H1 (cell line): ENCODE results near the gene FAM241B. TPM values are rescaled to one million over a fixed set of nuclear protein-coding genes. Genes with fewer than 3 reads are reported as not detected.

ENCODE experiments used
- CTCF ChIA-PET: fragments of 300-600 bp; sonication (Branson Sonifier 250); formaldehyde crosslinking; loops from one replicate; lab custom pipeline; 2021; ENCODE audit not compliant: partially characterized antibody; lab: Charles Lee
- POLR2A ChIA-PET: fragments of 300-600 bp; sonication (Branson Sonifier 250); formaldehyde crosslinking; loops from one replicate; lab custom pipeline; 2021; ENCODE audit warnings: inconsistent platforms; ENCODE audit not compliant: partially characterized antibody; lab: Charles Lee
- DNase-seq, 2 experiments: peaks; one replicate each; pipeline versions ENCODE4 v3.0.0 to v3.0.0-alpha.2; 2010 to 2022; ENCODE audit warnings: low spot score in 2 of 2, low read depth in 1 of 2, mixed read lengths in 1 of 2
- FAIRE-seq: peaks from 2 replicates; lab custom pipeline; 2011; peaks lifted over from hg19 to GRCh38; lab: Jason Lieb, UNC
- H2AFZ ChIP-seq: 2 replicates; pipeline ENCODE4 v1.8.1; 2012; ENCODE audit warnings: low read length, inconsistent platforms
- H2AK5ac ChIP-seq: 2 replicates; pipeline ENCODE4 v1.6.1; 2013; ENCODE audit warnings: low read depth, low read length
- H2BK120ac ChIP-seq: replicated peaks from 2 replicates; pipeline ENCODE3; 2013; ENCODE audit warnings: low read depth, low read length, inconsistent platforms
- H2BK12ac ChIP-seq: 2 replicates; pipeline ENCODE4 v1.6.1; 2013; ENCODE audit warnings: low read depth, low read length
- H2BK15ac ChIP-seq: 2 replicates; pipeline ENCODE4 v1.6.1; 2013; ENCODE audit warnings: low read length
- H2BK20ac ChIP-seq: 2 replicates; pipeline ENCODE4 v1.6.1; 2013; ENCODE audit warnings: low read length
- H2BK5ac ChIP-seq: 2 replicates; pipeline ENCODE4 v1.6.1; 2013; ENCODE audit warnings: low read depth, low read length
- H3K14ac ChIP-seq: 2 replicates; pipeline ENCODE4 v1.6.1; 2013; ENCODE audit warnings: inconsistent platforms; ENCODE audit not compliant: insufficient read length
- H3K18ac ChIP-seq: 2 replicates; pipeline ENCODE4 v1.6.1; 2013; ENCODE audit warnings: low read length; ENCODE audit errors: extremely low read depth
- H3K23ac ChIP-seq: 2 replicates; pipeline ENCODE4 v1.6.1; 2013; ENCODE audit warnings: inconsistent platforms; ENCODE audit not compliant: insufficient read length
- H3K23me2 ChIP-seq: 2 replicates; pipeline ENCODE4 v1.6.1; 2013; ENCODE audit warnings: low read depth, low read length
- H3K27ac ChIP-seq: 2 replicates; pipeline ENCODE4 v1.6.1; 2011; ENCODE audit warnings: low read depth, low read length, inconsistent platforms
- H3K27me3 ChIP-seq, 4 experiments: replicated peaks in 1 of 4; 1 replicate in 1 of 4; 2 replicates in 3 of 4; pipeline versions ENCODE4 v1.6.1 to v1.8.1; 2011 to 2013; ENCODE audit warnings: low read length in 3 of 4, mild to moderate bottlenecking in 3 of 4, inconsistent platforms in 2 of 4, mixed read lengths in 2 of 4, moderate library complexity in 1 of 4; ENCODE audit not compliant: control insufficient read depth in 3 of 4, insufficient read depth in 3 of 4; ENCODE audit errors: extremely low read depth in 1 of 4
- H3K36me3 ChIP-seq, 4 experiments: 2 replicates each; pipeline versions ENCODE4 v1.6.1 to v1.8.1; 2011 to 2013; ENCODE audit warnings: mild to moderate bottlenecking in 4 of 4, low read length in 3 of 4, moderate library complexity in 2 of 4, control low read depth in 1 of 4, inconsistent platforms in 1 of 4; ENCODE audit not compliant: insufficient read depth in 4 of 4, control insufficient read depth in 2 of 4
- H3K4ac ChIP-seq: replicated peaks from 2 replicates; pipeline ENCODE3; 2013; ENCODE audit warnings: low read length, low read depth, mixed read lengths, inconsistent platforms; ENCODE audit not compliant: insufficient read length
- H3K4me1 ChIP-seq, 4 experiments: replicated peaks in 1 of 4; 1 replicate in 1 of 4; 2 replicates in 3 of 4; pipeline versions ENCODE4 v1.6.1 to v1.8.1; 2011 to 2013; ENCODE audit warnings: low read length in 3 of 4, inconsistent platforms in 2 of 4, mixed read lengths in 1 of 4; ENCODE audit not compliant: insufficient read depth in 4 of 4, control insufficient read depth in 3 of 4
- H3K4me2 ChIP-seq, 2 experiments: 2 replicates each; pipeline versions ENCODE4 v1.6.1 to v1.8.1; 2011 to 2013; ENCODE audit warnings: low read depth in 2 of 2, low read length in 2 of 2, control low read depth in 1 of 2, inconsistent platforms in 1 of 2, mild to moderate bottlenecking in 1 of 2; ENCODE audit not compliant: insufficient read depth in 1 of 2
- H3K4me3 ChIP-seq, 4 experiments: fragments of 200-600, 300-600 bp in 1 of 4; sonication (generic), shearing (Covaris generic), sonication (Bioruptor Twin) in 1 of 4; 2 replicates each; pipeline versions ENCODE4 v1.5.1 to v1.8.1; 2011 to 2016; ENCODE audit warnings: low read length in 4 of 4, low read depth in 3 of 4, control low read depth in 2 of 4, inconsistent platforms in 2 of 4, mild to moderate bottlenecking in 2 of 4, mixed read lengths in 1 of 4, moderate library complexity in 1 of 4; ENCODE audit not compliant: insufficient read depth in 2 of 4; ENCODE audit errors: extremely low read depth in 1 of 4
- H3K56ac ChIP-seq: replicated peaks from 2 replicates; pipeline ENCODE3; 2013; ENCODE audit warnings: low read depth, mild to moderate bottlenecking, mixed read lengths, low read length, inconsistent platforms; ENCODE audit not compliant: insufficient read length
- H3K79me1 ChIP-seq: 2 replicates; pipeline ENCODE4 v1.6.1; 2013; ENCODE audit warnings: low read depth, low read length, control low read depth
- H3K79me2 ChIP-seq, 2 experiments: 2 replicates each; pipeline versions ENCODE4 v1.6.1 to v1.8.1; 2012 to 2013; ENCODE audit warnings: low read length in 2 of 2, mild to moderate bottlenecking in 2 of 2, inconsistent platforms in 1 of 2; ENCODE audit not compliant: insufficient read depth in 2 of 2, control insufficient read depth in 1 of 2
- H3K9ac ChIP-seq, 4 experiments: replicated peaks in 1 of 4; 1 replicate in 1 of 4; 2 replicates in 3 of 4; pipeline versions ENCODE4 v1.6.1 to v1.8.1; 2011 to 2013; ENCODE audit warnings: low read depth in 3 of 4, low read length in 3 of 4, control low read depth in 2 of 4, mild to moderate bottlenecking in 2 of 4, moderate library complexity in 2 of 4, inconsistent platforms in 1 of 4; ENCODE audit errors: extremely low read depth in 1 of 4
- H3K9me3 ChIP-seq, 2 experiments: 2 replicates each; pipeline versions ENCODE4 v1.6.1 to v1.8.1; 2012 to 2013; ENCODE audit warnings: mild to moderate bottlenecking in 2 of 2, moderate library complexity in 2 of 2, control low read depth in 1 of 2, inconsistent platforms in 1 of 2, low read depth in 1 of 2, low read length in 1 of 2, mixed read lengths in 1 of 2; ENCODE audit not compliant: insufficient read depth in 2 of 2
- H4K20me1 ChIP-seq, 2 experiments: replicated peaks in 1 of 2; 2 replicates each; pipeline versions ENCODE3 to v1.8.1; 2011 to 2013; ENCODE audit warnings: inconsistent platforms in 2 of 2, low read length in 2 of 2, mild to moderate bottlenecking in 1 of 2; ENCODE audit not compliant: insufficient read depth in 2 of 2, control insufficient read depth in 1 of 2
- H4K5ac ChIP-seq: 2 replicates; pipeline ENCODE4 v1.6.1; 2013; ENCODE audit warnings: low read length, low read depth, mixed read lengths, inconsistent platforms; ENCODE audit not compliant: insufficient read length
- H4K8ac ChIP-seq: 2 replicates; pipeline ENCODE4 v1.8.0; 2013; ENCODE audit warnings: mild to moderate bottlenecking, moderate library complexity, low read length, inconsistent platforms; ENCODE audit not compliant: insufficient read depth; ENCODE audit errors: extremely low read depth
- H4K91ac ChIP-seq: replicated peaks from 2 replicates; pipeline ENCODE3; 2013; ENCODE audit warnings: low read length, mixed read lengths, inconsistent platforms; ENCODE audit not compliant: insufficient read length
- CEBPB ChIP-seq: IDR thresholded peaks from 2 replicates; pipeline ENCODE4 v1.6.1; 2012; ENCODE audit warnings: low read depth, low read length
- POLR2A ChIP-seq, 2 experiments: IDR thresholded peaks; 1 replicate in 1 of 2; 2 replicates in 1 of 2; pipeline ENCODE4 v1.6.1; 2011; ENCODE audit warnings: low read depth in 2 of 2, low read length in 2 of 2, mild to moderate bottlenecking in 2 of 2; ENCODE audit errors: control extremely low read depth in 1 of 2
- TAF1 ChIP-seq: IDR thresholded peaks from 2 replicates; pipeline ENCODE4 v1.6.1; 2011; ENCODE audit warnings: mild to moderate bottlenecking, low read depth, low read length
- TAF7 ChIP-seq: optimal IDR thresholded peaks from 2 replicates; pipeline ENCODE3; 2011; ENCODE audit warnings: low read depth, mild to moderate bottlenecking, inconsistent platforms, low read length, moderate library complexity, borderline replicate concordance
- WGBS, 2 experiments: shearing (Covaris generic) in 1 of 2; methylation state at CpG; one replicate each; pipeline versions ENCODE4 v1.1.6 to v1.1.7; 2013 to 2015; ENCODE audit warnings: low lambda C conversion rate in 2 of 2, mixed read lengths in 2 of 2, inconsistent platforms in 1 of 2, low coverage in 1 of 2, missing lambda C conversion rate in 1 of 2; ENCODE audit not compliant: insufficient replicate concordance in 2 of 2, insufficient coverage in 1 of 2, insufficient read length in 1 of 2; ENCODE audit errors: extremely low coverage in 1 of 2, missing lambda C conversion rate in 1 of 2; 5-methylcytosine and 5-hydroxymethylcytosine counted together
- long read RNA-seq, 2 experiments: library from RNA in 1 of 2; library from capped mRNA in 1 of 2; stranded (forward); transcript quantifications; one replicate each; pipeline ENCODE4 v2.0.0, GENCODE V29; 2021; ENCODE audit warnings: inconsistent platforms in 1 of 2
- polyA minus RNA-seq, 3 experiments: library from RNA; depleted of rRNA, polyadenylated mRNA; stranded (reverse); fragments of >200 nt; gene quantifications; 1 replicate in 2 of 3; 2 replicates in 1 of 3; pipeline ENCODE4 v1.2.3, GENCODE V29; 2011
- polyA plus RNA-seq, 7 experiments: library from polyadenylated mRNA; depleted of rRNA in 3 of 7; stranded (reverse) in 5 of 7; unstranded in 2 of 7; fragments of >200 nt in 5 of 7; fragments of 200-250 nt in 2 of 7; gene quantifications; 1 replicate in 5 of 7; 2 replicates in 1 of 7; 4 replicates in 1 of 7; pipeline versions ENCODE4 v1.2.1 to v1.2.3, GENCODE V29; 2011 to 2013; ENCODE audit warnings: missing spikeins in 2 of 7, mixed read lengths in 2 of 7
- total RNA-seq: library from RNA; stranded (reverse); fragmentation: NEBNext Ultra II Directional; extraction: Animal tissue kit (Norgen Biotek cat#: 25700); gene quantifications from 2 replicates; pipeline ENCODE4 v1.2.1, GENCODE V29; 2021

The FAM241B gene, protein sequence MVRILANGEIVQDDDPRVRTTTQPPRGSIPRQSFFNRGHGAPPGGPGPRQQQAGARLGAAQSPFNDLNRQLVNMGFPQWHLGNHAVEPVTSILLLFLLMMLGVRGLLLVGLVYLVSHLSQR
- total RNA-seq (18.6 and 19.3 TPM in 2 replicates), polyA plus RNA-seq (2011; rRNA removed) (29.2 and 30.1 TPM in 2 replicates), polyA minus RNA-seq (2011; rRNA and poly(A)+ RNA removed) (9.3 and 11.0 TPM in 2 replicates)
- 33.7 TPM for polyA plus RNA-seq (2011; cell fraction: cytosol; rRNA removed)
- polyA plus RNA-seq (2011; cell fraction: nucleus; rRNA removed), result 23.0 TPM
- 24.7 to 33.7 TPM (median 28.7 TPM) in 4 replicates for polyA plus RNA-seq (2012, experiment 1 of 2)
- polyA plus RNA-seq (2012, experiment 2 of 2), result 21.4 TPM
- polyA plus RNA-seq (2013, experiment 1 of 2), result 18.9 TPM
- polyA plus RNA-seq (2013, experiment 2 of 2), result 20.3 TPM
- 8.7 TPM for polyA minus RNA-seq (2011; cell fraction: cytosol; rRNA and poly(A)+ RNA removed)
- 14.9 TPM for polyA minus RNA-seq (2011; cell fraction: nucleus; rRNA and poly(A)+ RNA removed)
- long read RNA-seq, experiment 1, transcript FAM241B-201 (4 exons, 1,065 nt), result major isoform, 5 of 9 reads
- long read RNA-seq, experiment 1, partial matches to known transcripts, result 2 of 9 reads
- long read RNA-seq, experiment 1, other reads (novel, unspliced or antisense), result 2 of 9 reads
- long read RNA-seq, experiment 2, transcript FAM241B-201 (4 exons, 1,065 nt), result major isoform, 33 of 43 reads
- long read RNA-seq, experiment 2, partial matches to known transcripts, result 2 of 43 reads
- long read RNA-seq, experiment 2, other reads (novel, unspliced or antisense), result 8 of 43 reads

DNA sequence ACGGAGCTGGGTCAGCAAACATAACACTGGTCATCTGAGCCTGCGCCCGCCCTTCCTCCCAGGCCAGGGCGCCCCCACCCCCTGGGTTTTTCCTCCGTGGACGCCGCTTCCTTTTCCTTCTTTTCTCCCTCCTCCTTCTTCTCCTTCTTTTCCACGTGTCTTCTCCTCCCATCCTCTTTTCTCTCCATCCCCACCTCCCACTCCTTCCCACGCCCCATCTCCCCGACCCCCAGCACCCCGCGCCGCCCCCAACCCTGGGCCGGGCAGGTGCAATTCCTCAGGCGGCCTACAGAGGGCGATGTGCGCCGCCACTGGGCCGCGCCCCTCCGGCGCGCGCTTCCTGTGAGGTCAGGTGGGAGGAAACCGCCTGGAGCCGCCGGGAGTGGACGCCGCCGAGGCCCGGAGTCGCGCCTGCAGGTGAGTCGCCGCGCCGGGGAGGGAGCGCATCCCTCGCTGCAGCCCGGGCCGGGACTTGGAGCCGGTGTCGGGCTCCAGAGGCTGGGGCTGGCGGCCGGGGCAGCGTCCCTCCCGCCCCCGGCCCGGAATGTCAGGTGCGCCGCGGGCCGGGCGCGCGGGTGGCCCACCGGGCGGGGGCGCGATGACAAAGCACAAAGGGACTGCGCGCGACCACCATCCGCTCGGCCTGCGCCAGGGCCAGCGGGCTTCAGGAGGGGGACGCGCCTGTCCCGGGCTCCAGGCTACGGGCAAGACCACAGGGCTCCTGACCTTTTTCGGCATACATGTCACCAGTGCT is at the start of gene FAM241B:
FAM241B (plus strand) TSS at position 351 of the 754 bp plus-strand sequence. CDS start 1,497 bp downstream, outside the sequence.
- H3K4me2 ChIP-seq, result peak within 1 kb of the TSS; percentile 72 to 96
- peak within 1 kb of the TSS; percentile 57 for H3K4ac ChIP-seq
- peak within 1 kb of the TSS; percentile 54 to 83 (median 56) for H3K9ac ChIP-seq
- H4K20me1 ChIP-seq, result peaks cover 0 to 2% of the 10 kb centered on the region in 2 experiments
- no peak for FAIRE-seq
- H3K4me1 ChIP-seq, result peaks cover 0 to 7% (median 5%) of the 10 kb centered on the region in 4 experiments; a peak in 5 of 7 replicates
- H2BK120ac ChIP-seq, result no peak within 1 kb of the TSS
- H3K4me3 ChIP-seq, result peak within 1 kb of the TSS; percentile 53 to 81 (median 79)
- peaks cover 0 to 9% (median 4%) of the 10 kb centered on the region in 4 experiments; a peak in 4 of 7 replicates for H3K27me3 ChIP-seq
- H3K9me3 ChIP-seq, result no peaks in the 10 kb centered on the region
- H2AK5ac ChIP-seq, result no peak within 1 kb of the TSS; the same call in 1 of the 2 replicates
- no peak within 1 kb of the TSS; the same call in 1 of the 2 replicates for H3K27ac ChIP-seq
- H2AFZ ChIP-seq, result peak within 1 kb of the TSS; percentile 100
- CTCF ChIA-PET, result interaction anchor here (0.7 to 41.0 kb wide), 32 partner anchors 8 to 284 kb away, joined by 3 to 1374 read pairs (median 6); partner anchors contain the start of gene NEUROG3
- H2BK20ac ChIP-seq, result peak within 1 kb of the TSS; percentile 6; the same call in 1 of the 2 replicates
- peak within 1 kb of the TSS; percentile 20 for H4K5ac ChIP-seq
- DNase-seq, result peak in 1 of 2 experiments; percentile 95
- no peak within 1 kb of the TSS for H3K56ac ChIP-seq
- peak within 1 kb of the TSS; percentile 72 for H4K8ac ChIP-seq
- no peak within 1 kb of the TSS for H2BK15ac ChIP-seq
- H2BK12ac ChIP-seq, result peak within 1 kb of the TSS; percentile 50; the same call in 1 of the 2 replicates
- WGBS, 2 experiments, result 7% methylated on average over 38 of the region's 72 CpGs; no CpG with 5 or more reads in 1 of the 2 experiments
- peak within 1 kb of the TSS; percentile 78 for H3K18ac ChIP-seq
- POLR2A ChIA-PET, result interaction anchor here (1.3 kb wide), 1 partner anchor 56 kb away, joined by 3 read pairs; no protein-coding TSS in a partner anchor
- no peaks in the 10 kb centered on the region for H3K79me2 ChIP-seq
- peak within 1 kb of the TSS; percentile 64 for H4K91ac ChIP-seq
- H3K14ac ChIP-seq, result no peak within 1 kb of the TSS
- peaks cover 8% of the 10 kb centered on the region for H3K23me2 ChIP-seq
- H3K36me3 ChIP-seq, result peaks cover 2 to 7% (median 3%) of the 10 kb centered on the region in 4 experiments; a peak in 2 of 8 replicates
- no peaks in the 10 kb centered on the region for H3K79me1 ChIP-seq
- no peak within 1 kb of the TSS for H2BK5ac ChIP-seq
- H3K23ac ChIP-seq, result no peak within 1 kb of the TSS
- TF ChIP-seq CEBPB (no peak), TAF7 (peak; percentile 38), TAF1 (peak; percentile 66), POLR2A (IDR thresholded peaks at IDR 0.05; ENCODE audit: control extremely low read depth in 1 of 2, low read depth in 2 of 2, low read length in 2 of 2) (peak in 1 of 2 experiments; percentile 71; a peak in 2 of 3 replicates)
